Endothelial cell of umbilical vein (primary cell): ENCODE measurements around the gene TAP2.

Source experiments
- CTCF ChIP-seq, 2 donors: IDR thresholded peaks; 1 replicate in 1 of 2; 2 replicates in 1 of 2; pipeline ENCODE4 v1.5.1; 2011; ENCODE audit warnings: low read length in 2 of 2, mild to moderate bottlenecking in 2 of 2, moderate library complexity in 2 of 2, control low read depth in 1 of 2, inconsistent platforms in 1 of 2, low read depth in 1 of 2; ENCODE audit not compliant: insufficient read depth in 1 of 2; ENCODE audit errors: extremely low read depth in 1 of 2
- EZH2 ChIP-seq: IDR thresholded peaks from 2 replicates; pipeline ENCODE4 v1.6.1; 2012; ENCODE audit warnings: borderline replicate concordance, low read depth, mild to moderate bottlenecking, moderate library complexity, low read length, inconsistent platforms; ENCODE audit not compliant: severe bottlenecking
- JUN ChIP-seq: IDR thresholded peaks from 2 replicates; pipeline ENCODE4 v1.6.1; 2011; ENCODE audit warnings: borderline replicate concordance, low read depth; ENCODE audit not compliant: insufficient read length, insufficient read depth
- MYC ChIP-seq: IDR thresholded peaks from one replicate; pipeline ENCODE4 v1.6.1; 2011; ENCODE audit warnings: mild to moderate bottlenecking, low read depth, low read length
- POLR2A ChIP-seq: IDR thresholded peaks from 2 replicates; pipeline ENCODE4 v1.6.1; 2012; ENCODE audit warnings: low read depth, mild to moderate bottlenecking, control low read depth, low read length
- POLR2AphosphoS5 ChIP-seq: IDR thresholded peaks from 2 replicates; pipeline ENCODE4 v1.6.1; 2012; ENCODE audit warnings: low read depth, mild to moderate bottlenecking, control low read depth, low read length, moderate library complexity; ENCODE audit not compliant: insufficient read depth

DNA sequence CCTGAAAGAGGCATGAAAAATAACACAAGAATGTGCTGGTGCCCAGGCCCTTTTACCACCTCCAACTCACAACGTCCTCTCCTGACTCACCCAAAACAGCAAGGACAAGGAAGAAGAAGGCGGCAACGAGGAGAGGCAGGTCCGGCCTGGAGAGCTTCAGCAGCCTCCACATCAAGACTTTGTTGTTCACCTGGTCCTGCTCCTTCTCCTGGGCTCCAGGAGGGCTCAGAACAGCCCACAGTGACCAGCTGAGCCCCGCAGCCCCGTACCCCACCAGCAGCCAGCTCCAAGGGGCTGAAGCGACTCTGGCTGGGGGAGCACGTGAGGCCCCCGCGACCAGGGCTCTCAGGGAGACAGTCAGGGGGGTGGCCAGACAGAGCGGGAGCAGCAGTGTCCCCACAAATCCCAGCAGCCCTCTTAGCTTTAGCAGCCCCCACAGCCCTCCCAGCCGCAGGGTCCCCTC, 857 bp downstream of the TAP2 start:
- no peak for TF ChIP-seq CTCF (IDR thresholded peaks at IDR 0.05; ENCODE audit: extremely low read depth in 1 of 2, insufficient read depth in 1 of 2, low read depth in 1 of 2, low read length in 2 of 2)
- no peak for TF ChIP-seq POLR2A
- no peak for TF ChIP-seq POLR2AphosphoS5
- TF ChIP-seq MYC: no peak
- no peak for TF ChIP-seq JUN
- no peak for TF ChIP-seq EZH2
